Suprapubic skin (tissue), 4 donors: ENCODE data around the gene SGF29.

Source experiments
- POLR2A ChIP-seq, 2 donors: fragments of 450-650 bp; IDR thresholded peaks; one replicate each; pipeline ENCODE4 v1.6.1; 2017; ENCODE audit warnings: antibody characterized with exemption in 2 of 2, mild to moderate bottlenecking in 2 of 2, moderate library complexity in 2 of 2
- POLR2AphosphoS5 ChIP-seq, 3 donors: sonication (generic); formaldehyde crosslinking; IDR thresholded peaks; one replicate each; pipeline ENCODE4 v1.6.1; 2017; ENCODE audit warnings: antibody characterized with exemption in 3 of 3
- TF ChIP-seq, protein P1 (sequence below), 2 donors: fragments of 200-600 bp in 1 of 2; fragments of 450-650 bp in 1 of 2; sonication (generic) in 1 of 2; IDR thresholded peaks; one replicate each; pipeline ENCODE4 v1.5.1; 2016 to 2019; ENCODE audit warnings: antibody characterized with exemption in 2 of 2, mild to moderate bottlenecking in 1 of 2, moderate library complexity in 1 of 2

DNA sequence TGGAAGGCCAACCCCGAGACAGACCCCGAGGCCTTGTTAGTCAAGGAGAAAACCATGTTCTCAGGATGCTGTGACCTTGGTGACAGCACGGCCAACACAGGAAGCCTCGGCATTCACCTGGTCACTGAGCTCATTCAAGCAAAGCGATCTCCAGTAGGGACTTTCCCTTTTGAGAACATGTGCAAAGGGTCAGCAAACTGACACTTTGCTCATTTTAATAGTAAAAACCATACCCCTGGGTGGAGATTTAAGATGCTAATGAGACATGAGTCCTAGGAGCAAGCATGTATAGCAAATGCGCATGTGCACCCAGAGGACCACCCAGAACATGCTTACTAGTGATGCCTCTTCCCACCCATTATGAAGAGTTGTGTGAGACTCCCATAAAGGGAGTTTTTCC, 48.8 kb downstream of the SGF29 start:
- TF ChIP-seq, protein P1, sequence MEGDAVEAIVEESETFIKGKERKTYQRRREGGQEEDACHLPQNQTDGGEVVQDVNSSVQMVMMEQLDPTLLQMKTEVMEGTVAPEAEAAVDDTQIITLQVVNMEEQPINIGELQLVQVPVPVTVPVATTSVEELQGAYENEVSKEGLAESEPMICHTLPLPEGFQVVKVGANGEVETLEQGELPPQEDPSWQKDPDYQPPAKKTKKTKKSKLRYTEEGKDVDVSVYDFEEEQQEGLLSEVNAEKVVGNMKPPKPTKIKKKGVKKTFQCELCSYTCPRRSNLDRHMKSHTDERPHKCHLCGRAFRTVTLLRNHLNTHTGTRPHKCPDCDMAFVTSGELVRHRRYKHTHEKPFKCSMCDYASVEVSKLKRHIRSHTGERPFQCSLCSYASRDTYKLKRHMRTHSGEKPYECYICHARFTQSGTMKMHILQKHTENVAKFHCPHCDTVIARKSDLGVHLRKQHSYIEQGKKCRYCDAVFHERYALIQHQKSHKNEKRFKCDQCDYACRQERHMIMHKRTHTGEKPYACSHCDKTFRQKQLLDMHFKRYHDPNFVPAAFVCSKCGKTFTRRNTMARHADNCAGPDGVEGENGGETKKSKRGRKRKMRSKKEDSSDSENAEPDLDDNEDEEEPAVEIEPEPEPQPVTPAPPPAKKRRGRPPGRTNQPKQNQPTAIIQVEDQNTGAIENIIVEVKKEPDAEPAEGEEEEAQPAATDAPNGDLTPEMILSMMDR (IDR thresholded peaks at IDR 0.05), result no peak
- TF ChIP-seq POLR2A (IDR thresholded peaks at IDR 0.05), result no peak
- no peak for TF ChIP-seq POLR2AphosphoS5 (IDR thresholded peaks at IDR 0.05)
